ENCODE measurements around the gene FIGNL2. TPM values are rescaled to one million over a fixed set of nuclear protein-coding genes. Genes with fewer than 3 reads are reported as not detected.

Gene FIGNL2
- total RNA-seq, 1 experiment from 2014 or later = 0.29 TPM

GRCh38 chr12:51874000-51874399 lies 25.5 kb upstream of the FIGNL2 start:
- DNase-seq (ENCODE audit: low spot score) = peak; percentile 29

GRCh38 chr12:51873251-51873994 lies 24.9 kb upstream of the FIGNL2 start:
- DNase-seq (ENCODE audit: low spot score) = no peak

- DNase-seq (ENCODE audit: low spot score) = no peak
Measured at GRCh38 chr12:51872689-51872981, 24.1 kb upstream of the FIGNL2 start.

DNA sequence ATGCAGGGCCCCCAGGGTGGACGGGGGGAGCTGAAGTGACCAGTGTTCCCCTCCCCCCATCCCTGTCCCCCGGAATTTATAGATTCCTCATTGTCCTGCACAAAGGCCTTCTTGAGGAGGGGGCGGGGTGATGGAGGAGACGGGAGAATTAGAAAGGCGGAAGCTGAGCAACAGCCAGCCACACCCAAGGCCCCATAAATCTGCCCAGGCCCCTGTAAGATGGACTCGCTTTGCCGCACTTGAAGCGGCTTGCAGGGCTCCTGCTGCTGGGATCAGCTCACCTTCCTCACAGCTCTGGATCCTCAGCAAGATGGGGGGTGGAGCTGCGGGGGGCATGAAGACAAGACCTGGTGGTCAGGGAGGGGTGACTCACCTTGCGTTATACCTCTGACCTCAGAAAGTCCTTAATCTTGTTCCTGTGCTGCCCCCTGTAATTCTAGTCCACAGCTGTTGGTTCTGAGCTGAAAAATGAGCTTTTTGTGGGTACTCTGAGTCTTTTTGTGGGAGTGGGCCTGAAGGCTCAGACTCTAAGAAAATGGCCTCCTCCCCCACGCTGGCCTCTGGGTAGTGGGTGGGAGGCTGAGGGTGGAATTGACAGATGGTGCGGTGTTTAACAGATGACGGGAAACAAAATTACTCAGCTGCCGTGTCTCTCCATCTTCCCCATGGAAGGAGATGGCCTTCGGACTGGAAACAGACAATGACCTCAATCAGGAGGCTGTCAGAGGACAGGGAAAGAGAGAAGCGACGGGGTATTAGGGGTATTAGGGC lies 23.6 kb upstream of the FIGNL2 start:
- peak; percentile 22 for DNase-seq (ENCODE audit: low spot score)

- no peak for DNase-seq (ENCODE audit: low spot score)
Measured at GRCh38 chr12:51871126-51871525, 22.6 kb upstream of the FIGNL2 start.

DNA sequence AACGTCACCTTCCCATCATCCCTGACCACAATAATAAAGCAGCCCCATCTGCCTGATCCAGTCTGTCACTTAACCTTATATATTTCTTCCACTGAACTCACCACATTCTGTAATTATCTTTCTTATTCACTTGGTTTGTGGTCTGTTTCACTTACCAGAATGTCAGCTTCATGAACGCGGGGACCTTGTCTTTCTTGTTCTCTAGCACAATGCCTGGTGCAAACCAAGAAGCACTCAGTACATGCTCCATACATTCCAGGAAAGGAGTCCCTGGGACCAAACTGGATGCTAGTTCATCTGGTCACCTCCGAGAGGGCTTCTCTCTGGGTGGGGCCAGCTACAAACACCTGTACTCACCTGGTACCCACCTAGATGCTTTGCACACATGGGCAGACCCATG lies 22.0 kb upstream of the FIGNL2 start:
- DNase-seq (ENCODE audit: low spot score) = peak; percentile 38

GRCh38 chr12:51869931-51870330 lies 21.4 kb upstream of the FIGNL2 start:
- no peak for DNase-seq (ENCODE audit: low spot score)

- DNase-seq (ENCODE audit: low spot score) = no peak
Measured at GRCh38 chr12:51869496-51869865, 21.0 kb upstream of the FIGNL2 start.

- DNase-seq (ENCODE audit: low spot score) = no peak
Measured at GRCh38 chr12:51868821-51869495, 20.4 kb upstream of the FIGNL2 start.

GRCh38 chr12:51867796-51868428 lies 19.4 kb upstream of the FIGNL2 start:
- DNase-seq (ENCODE audit: low spot score) = no peak

DNA sequence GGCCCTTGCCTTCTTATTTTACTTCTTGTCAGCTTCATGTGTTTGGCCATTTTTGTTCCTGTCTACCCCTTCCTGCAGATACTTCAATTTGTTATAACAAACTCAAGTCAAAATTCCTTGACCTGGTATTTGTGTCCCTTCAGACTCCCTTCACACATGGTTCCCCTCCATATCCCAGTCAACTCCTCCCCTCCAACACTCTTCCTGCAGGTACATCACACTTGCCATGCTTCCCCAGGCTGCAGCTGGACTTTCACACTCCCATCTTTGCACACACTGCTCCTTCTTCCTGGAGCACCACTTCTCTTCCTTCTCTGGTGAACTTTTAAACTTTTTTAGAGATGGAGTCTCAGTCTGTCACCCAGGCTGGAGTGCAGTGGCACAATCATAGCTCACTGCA lies 18.9 kb upstream of the FIGNL2 start:
- DNase-seq (ENCODE audit: low spot score) = no peak

- no peak for DNase-seq (ENCODE audit: low spot score)
Measured at GRCh38 chr12:51866762-51867161, 18.2 kb upstream of the FIGNL2 start.

GRCh38 chr12:51866324-51866723 lies 17.8 kb upstream of the FIGNL2 start:
- no peak for DNase-seq (ENCODE audit: low spot score)

DNA sequence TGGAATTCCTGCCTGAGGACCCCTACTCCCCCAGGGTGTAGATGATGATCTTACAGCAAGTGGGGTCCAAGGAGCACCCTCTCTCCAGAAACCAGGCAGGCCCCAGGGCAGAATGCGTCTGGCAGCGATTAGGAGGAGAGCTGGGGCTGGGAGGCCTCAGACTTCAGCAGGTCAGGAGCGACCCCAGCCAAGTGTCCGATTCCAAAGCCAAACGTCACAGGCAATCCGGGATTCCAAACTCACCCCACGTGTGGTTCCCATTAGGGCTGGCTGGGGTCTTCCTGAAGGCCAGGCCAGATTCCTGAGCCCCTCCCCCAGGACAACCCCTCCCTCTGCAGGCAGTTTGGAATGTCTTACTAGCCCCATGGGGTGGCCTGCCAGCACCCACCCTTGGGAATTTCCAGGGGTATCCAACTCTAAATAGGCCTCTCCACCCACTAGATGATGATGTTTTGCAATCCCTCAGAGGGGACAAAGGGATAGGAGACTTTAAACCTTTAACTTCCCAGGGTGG lies 17.3 kb upstream of the FIGNL2 start:
- DNase-seq (ENCODE audit: low spot score) = no peak

DNA sequence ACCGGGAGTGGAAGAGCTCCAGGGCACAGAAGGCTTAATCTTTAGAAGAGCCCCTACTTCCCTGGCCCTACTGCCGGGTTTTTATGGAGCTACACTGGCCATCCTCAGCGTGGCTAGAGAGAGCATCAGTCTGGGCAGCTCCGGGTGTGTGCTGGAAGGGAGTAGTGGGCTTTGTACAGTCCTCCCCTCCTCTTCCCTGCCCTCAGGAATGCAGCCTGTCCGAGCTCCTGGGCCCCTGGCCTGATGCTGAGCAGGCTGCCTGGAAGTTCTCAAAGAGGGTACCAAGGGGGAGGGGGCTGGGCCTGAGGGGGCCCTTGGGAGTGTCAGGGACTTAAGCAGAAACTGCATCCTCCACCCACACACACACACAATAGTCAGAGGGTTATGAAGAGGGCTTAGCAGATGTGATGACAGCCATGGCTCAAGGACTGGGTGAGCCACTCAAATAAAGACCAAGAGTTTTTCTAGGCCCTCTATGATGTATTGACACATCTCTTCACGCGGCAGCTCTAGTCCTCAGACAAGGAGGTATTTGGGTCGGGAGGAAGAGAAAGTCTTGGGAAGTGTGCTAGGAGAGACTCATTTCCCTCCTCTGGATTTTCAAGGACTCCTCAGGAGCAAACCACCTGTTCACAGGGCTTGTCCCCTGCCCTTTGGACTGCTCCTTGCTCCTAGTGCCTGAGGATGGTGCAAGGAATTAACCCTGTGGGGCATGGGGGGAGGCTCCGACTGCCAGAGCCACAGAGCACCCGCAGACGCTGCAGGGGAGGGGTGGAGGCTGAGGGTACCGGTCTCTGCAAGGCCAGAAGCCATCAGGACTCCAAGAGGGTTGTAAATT lies 16.5 kb upstream of the FIGNL2 start:
- DNase-seq (ENCODE audit: low spot score) = no peak

DNA sequence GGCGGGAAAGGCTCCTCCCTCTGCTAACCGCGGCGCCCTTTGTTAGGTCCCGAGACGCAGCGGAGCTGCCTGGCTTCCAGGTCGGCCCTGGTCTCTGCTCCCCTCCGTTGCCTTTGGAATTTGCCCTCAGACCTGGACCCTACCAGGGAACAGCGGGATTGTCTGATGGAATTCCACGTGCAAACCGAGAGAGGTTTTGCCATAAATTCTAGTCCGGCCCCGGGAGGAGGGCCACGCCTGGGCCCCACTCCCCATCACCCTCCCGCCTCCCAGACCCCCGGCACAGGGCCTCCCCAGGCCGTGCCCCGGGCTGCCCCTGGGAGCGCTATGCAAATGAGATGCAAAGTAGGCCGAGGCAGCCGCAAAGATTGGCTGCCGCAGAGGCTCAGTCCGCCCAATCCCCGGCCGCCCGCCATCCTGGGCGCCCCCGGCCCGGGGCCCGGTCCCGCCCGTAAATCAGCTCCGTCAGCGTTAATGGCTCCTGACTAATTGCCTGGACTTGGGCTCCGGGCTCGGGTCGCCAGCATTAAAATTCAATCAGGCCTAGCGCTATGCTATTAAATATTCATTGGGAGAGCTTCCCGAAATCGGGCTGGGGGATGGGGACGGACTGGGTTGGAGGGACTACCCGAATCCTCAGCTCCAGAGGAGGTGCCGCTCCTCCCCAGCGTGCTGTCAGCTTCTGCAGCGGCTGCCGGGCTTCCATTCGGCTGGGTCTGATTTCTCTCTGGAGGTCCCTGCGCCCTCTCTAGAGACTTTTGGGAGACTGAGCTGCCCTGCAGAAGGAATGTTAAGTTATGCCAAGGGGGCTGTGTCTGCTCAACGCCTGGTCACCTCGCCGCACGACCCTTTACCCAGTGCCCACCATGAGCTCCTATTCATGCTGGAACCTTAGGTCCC lies 15.7 kb upstream of the FIGNL2 start:
- DNase-seq (ENCODE audit: low spot score) = no peak

GRCh38 chr12:51863363-51863932 lies 14.9 kb upstream of the FIGNL2 start:
- no peak for DNase-seq (ENCODE audit: low spot score)

- DNase-seq (ENCODE audit: low spot score) = no peak
Measured at GRCh38 chr12:51862947-51863346, 14.4 kb upstream of the FIGNL2 start.

DNA sequence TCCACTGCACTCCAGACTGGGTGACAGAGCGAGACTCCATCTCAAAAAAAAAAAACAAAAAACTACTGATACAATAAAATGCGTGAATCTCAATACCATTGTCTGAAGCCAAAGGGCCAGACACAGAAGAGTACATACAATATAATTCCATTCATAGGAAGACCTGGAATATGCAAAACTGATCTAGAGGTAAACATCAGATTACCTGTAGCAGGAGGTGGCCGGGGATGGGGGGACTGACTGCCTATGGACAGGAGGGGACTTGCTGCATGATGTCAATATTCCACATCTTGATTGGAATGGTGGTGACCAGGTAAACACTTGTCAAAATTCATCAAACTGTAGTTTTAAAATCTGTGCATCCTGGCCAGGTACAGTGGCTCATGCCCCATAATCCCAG lies 12.5 kb upstream of the FIGNL2 start:
- DNase-seq (ENCODE audit: low spot score) = no peak

Measured in A172 (cell line).